HG03025 (cell line): ENCODE measurements around the gene ST3GAL2.
A peak's percentile ranks its signal among the peaks of the same experiment; 100 is the strongest.
"Not testable (repeated sequence)": the region's sequence is repeated elsewhere in the genome, so short reads cannot be mapped to it uniquely, and the experiment has no call there.

ENCODE experiments used
- ATAC-seq: cut with Tn5 transposase; IDR thresholded peaks from one replicate; pipeline ENCODE4 v1.9.1; 2021; ENCODE audit warnings: mild to moderate bottlenecking, moderate library complexity; ENCODE audit not compliant: unreplicated experiment, low FRiP score

ST3GAL2 gene

GRCh38 chr16:70468776-70469525 is 30.1 kb upstream of the ST3GAL2 start:
- ATAC-seq = no peak

- no peak for ATAC-seq
Measured at GRCh38 chr16:70467608-70468007, 28.7 kb upstream of the ST3GAL2 start.

- no peak for ATAC-seq
Measured at GRCh38 chr16:70467113-70467512, 28.2 kb upstream of the ST3GAL2 start.

- no peak for ATAC-seq
Measured at GRCh38 chr16:70466805-70467076, 27.8 kb upstream of the ST3GAL2 start.

GRCh38 chr16:70465999-70466804 is 27.3 kb upstream of the ST3GAL2 start:
- no peak for ATAC-seq

- ATAC-seq = no peak
Measured at GRCh38 chr16:70463235-70463634, 24.3 kb upstream of the ST3GAL2 start.

- no peak for ATAC-seq
Measured at GRCh38 chr16:70460737-70461261, 21.9 kb upstream of the ST3GAL2 start.

GRCh38 chr16:70457446-70458166 is 18.7 kb upstream of the ST3GAL2 start:
- no peak for ATAC-seq

GRCh38 chr16:70455910-70456309 is 17.0 kb upstream of the ST3GAL2 start:
- ATAC-seq = no peak

GRCh38 chr16:70454222-70455034 is 15.5 kb upstream of the ST3GAL2 start, which contains the start of gene FCSK:
FCSK (plus strand) TSS chr16:70454595; CDS start chr16:70463191, 8,596 bp downstream.
- peak; percentile 73 for ATAC-seq

- peak; percentile 13 for ATAC-seq
Measured at GRCh38 chr16:70453892-70454221, 15.0 kb upstream of the ST3GAL2 start.

GRCh38 chr16:70453117-70453891 is 14.4 kb upstream of the ST3GAL2 start:
- ATAC-seq = no peak

- not testable (repeated sequence) for ATAC-seq
Measured at GRCh38 chr16:70451004-70451340, 12.1 kb upstream of the ST3GAL2 start.

GRCh38 chr16:70450142-70451003 is 11.5 kb upstream of the ST3GAL2 start:
- not testable (repeated sequence) for ATAC-seq

- ATAC-seq = no peak
Measured at GRCh38 chr16:70448075-70448474, 9.2 kb upstream of the ST3GAL2 start.

GRCh38 chr16:70444249-70445063 is 5.6 kb upstream of the ST3GAL2 start:
- no peak for ATAC-seq

- no peak for ATAC-seq
Measured at GRCh38 chr16:70442344-70442743, 3.4 kb upstream of the ST3GAL2 start.

GRCh38 chr16:70441406-70441990 is 2.6 kb upstream of the ST3GAL2 start:
- no peak for ATAC-seq
